Testis (tissue), 3 donors: ENCODE data around the gene CSN1S1. TPM values are rescaled to one million over a fixed set of nuclear protein-coding genes. Genes with fewer than 3 reads are reported as not detected.

Experiments used
- polyA plus RNA-seq: library from polyadenylated mRNA; stranded (reverse); fragments of 350-450 nt; fragmentation: Illumina TruSeq; extraction: RNeasy Lipid Tissue Mini Kit (QIAGEN cat#74804); gene quantifications from one replicate; pipeline ENCODE4 v1.2.3, GENCODE V29; 2014; ENCODE audit warnings: low read depth, low replicate concordance; ENCODE audit not compliant: insufficient read depth
- total RNA-seq, 2 donors: library from RNA; depleted of rRNA; stranded (reverse); fragments of >200 nt; gene quantifications; one replicate each; pipeline ENCODE4 v1.2.3, GENCODE V29; 2016

The CSN1S1 gene
- total and polyA plus RNA-seq, 3 donors from 2014 or later: 0.45 to 0.56 TPM; not detected in 1

Other genes with a start within 250 kb of the CSN1S1 start
- gene SULT1B1, start 170.4 kb upstream of the CSN1S1 start, total RNA-seq: under 1 TPM; 0.24 to 0.31 TPM
- 0.34 TPM for gene SULT1B1, start 170.4 kb upstream of the CSN1S1 start, polyA plus RNA-seq
- not detected for gene SULT1E1, start 70.9 kb upstream of the CSN1S1 start, total RNA-seq
- gene SULT1E1, start 70.9 kb upstream of the CSN1S1 start, polyA plus RNA-seq: not detected
- gene CSN2, start 34.7 kb downstream of the CSN1S1 start, total RNA-seq: not detected
- gene CSN2, start 34.7 kb downstream of the CSN1S1 start, polyA plus RNA-seq: not detected
- not detected for gene STATH, start 64.9 kb downstream of the CSN1S1 start, total RNA-seq
- not detected for gene STATH, start 64.9 kb downstream of the CSN1S1 start, polyA plus RNA-seq
- not detected for gene HTN3, start 97.4 kb downstream of the CSN1S1 start, total RNA-seq
- not detected for gene HTN3, start 97.4 kb downstream of the CSN1S1 start, polyA plus RNA-seq
- gene HTN1, start 119.4 kb downstream of the CSN1S1 start, total RNA-seq: not detected
- not detected for gene HTN1, start 119.4 kb downstream of the CSN1S1 start, polyA plus RNA-seq
- gene PRR27, start 223.2 kb downstream of the CSN1S1 start, total RNA-seq: 1 to 10 TPM in 1 of 2 donors, under 1 TPM in 1; 0.87 to 2.2 TPM
- 3.5 TPM for gene PRR27, start 223.2 kb downstream of the CSN1S1 start, polyA plus RNA-seq